ENCODE data around the gene CDH4.

CDH4 gene

GRCh38 chr20:61764471-61765025, 512.5 kb downstream of the CDH4 start:
- in situ Hi-C loops (cut with MboI; ENCODE audit: low sequenced_read_pairs): no loop called here
- no peak for DNase-seq (ENCODE audit: low spot score in 2 of 2)
- H3K9me3 ChIP-seq: no peaks in the 10 kb centered on the region
- no peaks in the 10 kb centered on the region for H3K36me3 ChIP-seq (replicated peaks)
- 0 out of 2 replicates have a peak, but pooled peaks cover 3% of the 10 kb centered on the region for H3K27me3 ChIP-seq (ENCODE audit: low read depth)
- no peak overlapping the region for H3K4me3 ChIP-seq
- no peaks in the 10 kb centered on the region for H3K4me1 ChIP-seq

GRCh38 chr20:61765081-61765870, 513.2 kb downstream of the CDH4 start:
- Histone ChIP-seq H3K36me3 (replicated peaks) (no peaks in the 10 kb centered on the region), H3K4me3 (no peak overlapping the region), H3K27me3 (ENCODE audit: low read depth) (no peaks in the 10 kb centered on the region), H3K4me1 (no peaks in the 10 kb centered on the region), H3K9me3 (no peaks in the 10 kb centered on the region)
- no peak for DNase-seq (ENCODE audit: low spot score in 2 of 2)
- in situ Hi-C loops (cut with MboI; ENCODE audit: low sequenced_read_pairs): no loop called here

DNA sequence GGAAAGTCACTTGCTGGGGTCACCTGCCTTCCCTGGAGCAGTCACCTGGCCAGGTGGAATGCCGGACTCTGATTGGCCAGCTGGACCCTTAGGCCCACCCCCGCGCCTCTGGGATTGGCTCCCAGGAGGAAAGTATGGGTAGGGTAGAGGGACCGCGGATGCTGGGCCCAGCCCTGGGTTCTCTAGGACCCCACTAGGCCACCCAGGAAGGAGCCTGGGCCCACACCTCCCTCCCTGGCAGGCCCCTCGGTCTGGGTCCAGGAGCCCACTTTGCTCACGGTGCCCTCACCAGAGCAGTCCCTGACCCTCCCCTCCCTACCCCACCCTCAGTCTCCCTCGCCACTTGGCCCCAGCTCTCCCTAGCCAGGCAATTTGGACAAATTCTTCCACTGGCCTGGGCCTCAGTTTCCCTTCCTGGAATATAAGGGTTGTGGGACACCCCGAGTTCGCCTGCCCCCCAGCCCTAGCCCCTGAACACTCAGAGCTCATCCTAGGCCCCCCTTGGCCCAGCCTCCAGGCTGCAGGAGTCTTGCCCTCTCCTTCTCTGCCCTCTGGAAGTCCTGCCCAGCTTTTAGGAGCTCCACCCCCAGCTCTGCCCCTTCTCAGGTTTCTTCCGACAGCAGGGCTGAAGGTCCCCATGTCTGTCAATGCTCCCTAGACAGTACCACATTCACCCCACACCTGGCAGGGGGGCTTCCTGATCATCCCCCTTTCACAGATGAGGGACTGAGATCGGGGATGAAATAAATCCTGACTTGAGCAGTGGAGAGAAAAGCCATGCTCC, 514.0 kb downstream of the CDH4 start:
- H3K4me1 ChIP-seq: no peaks in the 10 kb centered on the region
- in situ Hi-C loops (cut with MboI; ENCODE audit: low sequenced_read_pairs): no loop called here
- H3K4me3 ChIP-seq: no peak overlapping the region
- H3K27me3 ChIP-seq (ENCODE audit: low read depth): no peaks in the 10 kb centered on the region
- no peak for DNase-seq (ENCODE audit: low spot score in 2 of 2)
- no peaks in the 10 kb centered on the region for H3K9me3 ChIP-seq
- no peaks in the 10 kb centered on the region for H3K36me3 ChIP-seq (replicated peaks)

- Histone ChIP-seq H3K36me3 (replicated peaks) (no peaks in the 10 kb centered on the region), H3K4me1 (no peaks in the 10 kb centered on the region), H3K4me3 (no peak overlapping the region), H3K9me3 (no peaks in the 10 kb centered on the region), H3K27me3 (ENCODE audit: low read depth) (no peaks in the 10 kb centered on the region)
- in situ Hi-C loops (cut with MboI; ENCODE audit: low sequenced_read_pairs): no loop called here
- no peak for DNase-seq (ENCODE audit: low spot score in 2 of 2)
Measured at GRCh38 chr20:61766921-61767610, 515.0 kb downstream of the CDH4 start.

DNA sequence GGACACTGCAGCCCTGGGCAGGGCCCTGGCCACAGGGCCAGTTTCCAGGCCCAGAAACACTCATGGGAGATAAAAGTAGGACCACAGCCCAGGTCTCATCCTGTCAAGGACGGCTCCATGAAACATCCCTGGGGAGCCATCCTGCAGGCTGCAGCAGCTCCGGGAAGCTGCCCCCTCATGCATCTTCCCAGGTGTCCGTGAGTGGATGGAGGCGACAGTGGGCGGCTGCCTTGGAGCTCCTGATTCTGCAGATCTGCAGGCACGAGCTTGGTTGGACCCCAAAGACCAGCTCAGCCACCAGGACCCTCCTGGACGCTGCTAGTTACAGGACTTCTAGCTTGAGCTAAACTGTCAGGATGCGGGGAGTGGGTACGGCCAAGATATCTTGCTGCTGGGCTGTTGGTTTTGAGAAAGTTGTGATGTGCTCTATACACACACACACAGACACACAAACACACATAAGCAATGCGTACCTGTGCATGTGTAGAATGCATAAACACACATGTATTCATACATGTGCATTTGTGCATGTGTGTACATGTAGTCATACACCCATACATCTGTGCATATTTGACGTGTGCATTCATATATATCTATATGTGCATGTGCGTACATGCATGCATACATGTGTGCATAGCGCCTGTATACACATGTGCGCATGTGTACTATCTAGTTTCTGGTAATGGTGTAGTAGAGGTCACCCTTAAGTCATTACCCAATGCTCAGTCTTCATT, 515.9 kb downstream of the CDH4 start:
- Histone ChIP-seq H3K9me3 (no peaks in the 10 kb centered on the region), H3K4me3 (no peak overlapping the region), H3K27me3 (ENCODE audit: low read depth) (no peaks in the 10 kb centered on the region), H3K36me3 (replicated peaks) (no peaks in the 10 kb centered on the region), H3K4me1 (no peaks in the 10 kb centered on the region)
- in situ Hi-C loops (cut with MboI; ENCODE audit: low sequenced_read_pairs): no loop called here
- DNase-seq (ENCODE audit: low spot score in 2 of 2): no peak

DNA sequence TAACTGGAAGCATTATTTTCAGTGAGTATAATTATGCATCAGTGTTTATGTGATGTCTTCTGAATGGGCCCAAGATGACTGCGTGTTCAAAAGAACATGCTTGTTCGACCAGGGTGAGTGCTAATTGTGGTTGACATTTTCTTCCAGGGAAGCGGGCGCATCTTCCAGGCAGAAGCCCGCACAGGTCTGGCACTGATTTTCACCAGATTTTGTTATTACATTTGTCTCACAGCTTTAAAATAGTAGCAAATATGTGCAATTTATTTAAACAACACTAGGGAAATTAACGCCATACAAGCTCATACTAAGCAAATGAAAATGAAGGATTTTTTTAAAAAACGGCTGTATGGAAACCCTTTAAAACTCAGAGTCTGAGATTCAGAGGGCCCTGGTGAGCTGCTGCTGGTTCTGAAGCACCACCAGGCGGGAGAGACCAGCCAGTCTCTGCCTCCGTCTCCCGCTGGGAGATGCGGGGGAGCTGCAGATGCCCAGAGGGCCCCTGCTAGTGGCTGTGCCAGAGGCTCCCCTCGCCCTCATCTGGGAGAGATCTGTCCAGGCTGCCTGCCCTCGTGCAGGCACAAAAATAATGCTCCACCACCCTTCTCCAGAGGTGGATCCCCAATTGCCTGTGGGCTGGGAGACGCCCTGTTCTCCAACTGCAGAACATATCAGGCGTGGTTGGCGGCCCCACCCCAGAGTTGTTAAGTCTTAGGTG, 516.7 kb downstream of the CDH4 start:
- Histone ChIP-seq H3K4me1 (no peaks in the 10 kb centered on the region), H3K9me3 (no peaks in the 10 kb centered on the region), H3K4me3 (no peak overlapping the region), H3K36me3 (replicated peaks) (no peaks in the 10 kb centered on the region), H3K27me3 (ENCODE audit: low read depth) (no peaks in the 10 kb centered on the region)
- in situ Hi-C loops (cut with MboI; ENCODE audit: low sequenced_read_pairs): no loop called here
- DNase-seq (ENCODE audit: low spot score in 2 of 2): no peak

DNA sequence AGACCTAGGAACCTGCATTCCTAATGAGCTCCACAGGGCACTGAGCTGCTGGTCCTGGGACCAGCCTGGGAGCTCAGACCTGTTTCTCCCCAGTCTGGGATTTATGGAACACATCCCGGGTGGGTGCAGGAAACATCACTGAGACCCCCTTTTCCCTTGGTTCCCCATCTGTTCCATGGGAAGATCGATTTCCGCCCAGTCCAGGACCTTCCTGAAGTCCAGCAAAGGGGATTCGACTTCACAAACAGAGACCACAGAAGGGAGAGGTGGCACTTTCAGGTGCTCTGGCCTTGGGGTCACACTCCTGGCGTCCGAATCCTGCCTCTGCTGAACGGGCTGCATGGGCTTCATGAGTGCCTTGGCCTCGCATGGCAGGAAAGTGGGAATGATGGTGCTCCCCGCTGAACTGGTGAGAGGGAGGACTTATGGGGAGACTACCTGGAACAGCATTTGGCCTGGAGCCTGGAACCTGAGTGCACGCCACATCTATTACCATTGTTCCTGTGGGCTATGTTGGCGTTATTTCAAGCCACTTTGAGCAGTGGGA, 517.3 kb downstream of the CDH4 start:
- no peaks in the 10 kb centered on the region for H3K4me1 ChIP-seq
- in situ Hi-C loops (cut with MboI; ENCODE audit: low sequenced_read_pairs): no loop called here
- H3K4me3 ChIP-seq: no peak overlapping the region
- no peaks in the 10 kb centered on the region for H3K36me3 ChIP-seq (replicated peaks)
- H3K27me3 ChIP-seq (ENCODE audit: low read depth): no peaks in the 10 kb centered on the region
- DNase-seq (ENCODE audit: low spot score in 2 of 2): no peak
- no peaks in the 10 kb centered on the region for H3K9me3 ChIP-seq

DNA sequence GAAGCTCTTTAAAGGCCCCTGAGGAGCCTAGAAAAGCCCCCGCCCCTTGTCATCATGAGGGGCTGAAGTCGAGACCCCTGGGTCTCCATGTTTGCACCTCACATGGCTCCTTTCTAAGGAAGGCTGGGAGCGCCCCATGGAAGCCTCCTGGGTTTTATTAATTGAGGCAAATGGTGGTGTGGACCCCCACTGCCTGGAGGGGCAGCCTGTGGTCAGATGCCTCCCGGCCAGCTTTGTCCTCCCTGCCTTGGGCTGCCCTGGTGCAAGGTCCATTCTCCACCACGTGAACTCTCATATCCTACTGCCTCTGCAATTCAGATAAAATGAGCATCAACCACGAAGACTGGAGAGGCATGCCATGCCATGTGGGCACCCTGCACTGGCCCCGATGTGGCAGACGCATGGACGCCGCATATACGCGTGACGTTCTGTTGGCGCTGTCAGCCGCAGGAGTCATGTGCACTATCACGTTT, 518.1 kb downstream of the CDH4 start:
- no peaks in the 10 kb centered on the region for H3K36me3 ChIP-seq (replicated peaks)
- DNase-seq (ENCODE audit: low spot score in 2 of 2): no peak

GRCh38 chr20:61771805-61772350, 519.8 kb downstream of the CDH4 start:
- no peak overlapping the region for H3K4me3 ChIP-seq
- no peaks in the 10 kb centered on the region for H3K27me3 ChIP-seq (ENCODE audit: low read depth)
- no peaks in the 10 kb centered on the region for H3K36me3 ChIP-seq (replicated peaks)
- no peak for DNase-seq (ENCODE audit: low spot score in 2 of 2)
- no peaks in the 10 kb centered on the region for H3K4me1 ChIP-seq
- H3K9me3 ChIP-seq: no peaks in the 10 kb centered on the region
- in situ Hi-C loops (cut with MboI; ENCODE audit: low sequenced_read_pairs): no loop called here

More for the DNA sequence above, 518.1 kb downstream of the CDH4 start:
- no peaks in the 10 kb centered on the region for H3K4me1 ChIP-seq
- H3K4me3 ChIP-seq: no peak overlapping the region
- in situ Hi-C loops (cut with MboI; ENCODE audit: low sequenced_read_pairs): no loop called here
- no peaks in the 10 kb centered on the region for H3K27me3 ChIP-seq (ENCODE audit: low read depth)
- no peaks in the 10 kb centered on the region for H3K9me3 ChIP-seq

DNA sequence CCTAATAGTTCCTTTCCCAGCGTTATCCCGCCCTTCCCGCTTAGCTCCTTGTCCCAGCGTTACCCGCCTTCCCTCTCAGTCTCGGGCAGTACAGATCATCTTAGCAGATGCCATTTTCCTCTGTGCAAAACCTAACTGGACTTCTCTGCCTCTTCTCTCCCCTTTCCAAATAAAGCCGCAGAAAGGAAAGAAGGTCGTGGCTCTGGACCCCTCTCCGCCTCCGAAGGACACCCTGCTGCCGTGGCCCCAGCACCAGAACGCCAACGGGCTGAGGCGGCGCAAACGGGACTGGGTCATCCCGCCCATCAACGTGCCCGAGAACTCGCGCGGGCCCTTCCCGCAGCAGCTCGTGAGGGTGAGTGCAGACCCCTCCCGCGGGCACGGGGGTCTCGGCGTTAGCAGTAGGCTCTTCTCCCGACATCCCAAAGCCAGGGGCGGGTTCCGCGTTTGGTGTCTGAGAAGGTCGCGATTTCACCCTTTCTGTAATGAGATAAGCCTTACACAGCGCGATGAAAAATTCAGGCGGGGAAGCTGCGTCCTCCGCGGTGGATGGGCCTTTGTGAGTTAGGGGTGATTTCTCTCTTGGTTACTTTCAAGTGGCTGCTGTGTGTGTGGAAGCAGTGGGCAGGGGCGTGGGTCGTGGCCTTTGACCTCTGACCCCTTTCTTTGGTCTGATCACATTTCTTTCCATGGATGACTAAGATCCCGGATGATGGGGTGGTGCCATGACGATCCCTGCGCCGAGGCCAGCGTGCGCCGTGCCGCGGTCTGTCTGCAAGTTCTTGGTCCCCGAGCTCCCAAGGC, 521.0 kb downstream of the CDH4 start:
- Histone ChIP-seq H3K36me3 (replicated peaks) (no peaks in the 10 kb centered on the region), H3K4me3 (no peak overlapping the region), H3K27me3 (ENCODE audit: low read depth) (no peaks in the 10 kb centered on the region), H3K4me1 (no peaks in the 10 kb centered on the region), H3K9me3 (no peaks in the 10 kb centered on the region)
- in situ Hi-C loops (cut with MboI; ENCODE audit: low sequenced_read_pairs): no loop called here
- DNase-seq (ENCODE audit: low spot score in 2 of 2): no peak

DNA sequence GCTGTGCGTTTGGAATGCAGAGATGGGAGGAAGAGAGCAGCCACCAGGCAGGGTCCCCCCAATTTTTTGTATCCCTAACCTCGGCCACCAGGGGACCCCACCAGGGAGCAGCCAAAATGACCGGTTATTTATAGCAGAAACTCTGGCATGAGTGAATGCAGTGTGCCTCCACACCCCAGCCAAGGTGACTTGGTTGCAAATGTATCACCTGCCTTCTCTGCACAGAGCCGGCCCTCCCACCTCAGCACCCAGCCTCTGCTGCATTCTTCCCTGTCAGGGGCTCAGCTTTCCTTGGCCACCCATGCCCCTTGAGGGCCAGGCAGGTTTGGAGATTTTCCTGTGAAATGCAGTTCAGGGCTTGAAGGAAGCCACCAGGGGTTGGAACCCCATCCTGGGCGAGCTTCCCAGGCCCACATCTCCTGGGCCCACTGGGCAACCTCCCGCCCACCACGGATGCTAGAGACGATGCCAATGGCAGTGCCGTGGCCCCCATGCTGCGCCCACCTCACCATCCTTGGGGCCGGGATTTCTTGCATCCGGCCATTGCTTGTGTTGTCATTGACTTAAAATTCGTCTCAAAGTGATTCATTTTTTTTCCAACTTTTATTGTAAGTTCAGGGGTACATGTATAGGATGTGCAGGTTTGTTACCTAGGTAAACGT, 522.0 kb downstream of the CDH4 start:
- Histone ChIP-seq H3K27me3 (ENCODE audit: low read depth) (no peaks in the 10 kb centered on the region), H3K36me3 (replicated peaks) (no peaks in the 10 kb centered on the region), H3K4me1 (no peaks in the 10 kb centered on the region), H3K9me3 (no peaks in the 10 kb centered on the region), H3K4me3 (no peak overlapping the region)
- in situ Hi-C loops (cut with MboI; ENCODE audit: low sequenced_read_pairs): no loop called here
- DNase-seq (ENCODE audit: low spot score in 2 of 2): no peak

Measured in HAP-1 (cell line).